CD14-positive monocyte (primary cell): ENCODE results near the gene FBN1. TPM values are rescaled to one million over a fixed set of nuclear protein-coding genes. Genes with fewer than 3 reads are reported as not detected.

Source experiments
- DNase-seq, 3 donors: peaks; one replicate each; pipeline ENCODE4 v3.0.0-alpha.2; 2011 to 2022
- H2AFZ ChIP-seq: 2 replicates; pipeline ENCODE4 v1.6.0; 2012; ENCODE audit warnings: mild to moderate bottlenecking, low read depth, low read length, inconsistent platforms; ENCODE audit not compliant: insufficient read depth, poor library complexity, severe bottlenecking
- H3K27ac ChIP-seq, 2 donors: 1 replicate in 1 of 2; 2 replicates in 1 of 2; pipeline ENCODE4 v1.5.1; 2012 to 2013; ENCODE audit warnings: low read length in 2 of 2, control low read depth in 1 of 2, inconsistent platforms in 1 of 2, low read depth in 1 of 2, mild to moderate bottlenecking in 1 of 2
- H3K27me3 ChIP-seq, 2 donors: one replicate each; pipeline versions ENCODE4 v1.6.0 to v1.6.1; 2011 to 2013; ENCODE audit warnings: low read length in 2 of 2; ENCODE audit not compliant: control insufficient read depth in 2 of 2, insufficient read depth in 2 of 2
- H3K36me3 ChIP-seq, 2 donors: replicated peaks in 1 of 2; 1 replicate in 1 of 2; 2 replicates in 1 of 2; pipeline versions ENCODE4 v1.5.1 to v1.6.1; 2012 to 2013; ENCODE audit warnings: low read length in 2 of 2, control low read depth in 1 of 2, inconsistent platforms in 1 of 2, mild to moderate bottlenecking in 1 of 2; ENCODE audit not compliant: insufficient read depth in 2 of 2, control insufficient read depth in 1 of 2
- H3K4me1 ChIP-seq, 2 donors: 1 replicate in 1 of 2; 2 replicates in 1 of 2; pipeline versions ENCODE4 v1.5.1 to v1.6.1; 2012 to 2013; ENCODE audit warnings: low read length in 2 of 2, control low read depth in 1 of 2, inconsistent platforms in 1 of 2, mild to moderate bottlenecking in 1 of 2, moderate library complexity in 1 of 2; ENCODE audit not compliant: insufficient read depth in 2 of 2, control insufficient read depth in 1 of 2
- H3K4me2 ChIP-seq: replicated peaks from 2 replicates; pipeline ENCODE3; 2012; ENCODE audit warnings: low read length, moderate library complexity, mild to moderate bottlenecking; ENCODE audit not compliant: poor library complexity, severe bottlenecking; ENCODE audit errors: extremely low read depth
- H3K4me3 ChIP-seq, 3 experiments: fragments of 200-600 bp in 1 of 3; sonication (generic) in 1 of 3; replicated peaks in 1 of 3; 1 replicate in 2 of 3; 2 replicates in 1 of 3; pipeline ENCODE4 v1.5.1; 2011 to 2013; ENCODE audit warnings: low read length in 3 of 3, mild to moderate bottlenecking in 3 of 3, control low read depth in 2 of 3, low read depth in 2 of 3, inconsistent platforms in 1 of 3, moderate library complexity in 1 of 3
- H3K79me2 ChIP-seq: 2 replicates; pipeline ENCODE4 v1.6.0; 2012; ENCODE audit warnings: mild to moderate bottlenecking, control low read depth, inconsistent platforms, low read length, moderate library complexity; ENCODE audit not compliant: insufficient read depth
- H3K9ac ChIP-seq: 2 replicates; pipeline ENCODE4 v1.6.0; 2017; ENCODE audit warnings: low read length, mild to moderate bottlenecking; ENCODE audit not compliant: insufficient read depth, poor library complexity, severe bottlenecking
- H3K9me3 ChIP-seq, 2 donors: replicated peaks in 1 of 2; 1 replicate in 1 of 2; 2 replicates in 1 of 2; pipeline versions ENCODE4 v1.5.1 to v1.6.1; 2012 to 2013; ENCODE audit warnings: low read length in 2 of 2, control low read depth in 1 of 2; ENCODE audit not compliant: control insufficient read depth in 1 of 2, insufficient read depth in 1 of 2
- H4K20me1 ChIP-seq: 2 replicates; pipeline ENCODE4 v1.6.0; 2012; ENCODE audit warnings: mild to moderate bottlenecking, low read length, control low read depth, moderate library complexity; ENCODE audit not compliant: insufficient read depth
- H3K27ac Mint-ChIP-seq, 7 donors: one replicate each; pipeline ENCODE4 v1.8.0; 2020; ENCODE audit warnings: mild to moderate bottlenecking in 7 of 7, mixed read lengths in 7 of 7, moderate library complexity in 6 of 7, inconsistent platforms in 2 of 7
- H3K27me3 Mint-ChIP-seq, 3 donors: one replicate each; pipeline ENCODE4 v1.8.0; 2021 to 2022; ENCODE audit warnings: low read depth in 3 of 3, mild to moderate bottlenecking in 3 of 3, mixed read lengths in 3 of 3, moderate library complexity in 3 of 3, inconsistent platforms in 1 of 3
- H3K36me3 Mint-ChIP-seq, 2 donors: one replicate each; pipeline ENCODE4 v1.8.0; 2020; ENCODE audit warnings: mixed read lengths in 2 of 2, inconsistent platforms in 1 of 2, mild to moderate bottlenecking in 1 of 2
- H3K4me1 Mint-ChIP-seq: one replicate; pipeline ENCODE4 v1.8.0; 2020; ENCODE audit warnings: mild to moderate bottlenecking, mixed read lengths
- H3K4me3 Mint-ChIP-seq, 2 donors: one replicate each; pipeline ENCODE4 v1.8.0; 2020; ENCODE audit warnings: mild to moderate bottlenecking in 2 of 2, mixed read lengths in 2 of 2, moderate library complexity in 1 of 2
- H3K9me3 Mint-ChIP-seq, 7 donors: one replicate each; pipeline ENCODE4 v1.8.0; 2020 to 2022; ENCODE audit warnings: mixed read lengths in 7 of 7, mild to moderate bottlenecking in 6 of 7, moderate library complexity in 6 of 7, inconsistent platforms in 2 of 7
- WGBS: methylation state at CpG from one replicate; pipeline ENCODE4 v1.1.5; 2013; ENCODE audit warnings: missing lambda C conversion rate; ENCODE audit not compliant: insufficient coverage; 5-methylcytosine and 5-hydroxymethylcytosine counted together
- intact Hi-C, 2 donors: fragments of 100-400 bp; cut with micrococcal nuclease; formaldehyde crosslinking; loops; one replicate each; pipeline versions ENCODE4 v1.15.0 to v1.15.1; 2023
- polyA plus RNA-seq, 3 donors: library from polyadenylated mRNA; depleted of rRNA in 1 of 3; unstranded in 2 of 3; stranded (reverse) in 1 of 3; fragments of 300-500 nt in 2 of 3; fragments of >200 nt in 1 of 3; fragmentation: Illumina TruSeq in 2 of 3; gene quantifications; 1 replicate in 2 of 3; 2 replicates in 1 of 3; pipeline ENCODE4 v1.2.3, GENCODE V29; 2012 to 2021
- TF ChIP-seq, protein P1 (sequence below): fragments of 200-600 bp; IDR thresholded peaks from one replicate; pipeline ENCODE4 v1.8.0; 2022; ENCODE audit warnings: antibody characterized with exemption, mild to moderate bottlenecking

The FBN1 gene
- polyA plus RNA-seq, 3 donors, result 0.29 TPM; not detected in 2

DNA sequence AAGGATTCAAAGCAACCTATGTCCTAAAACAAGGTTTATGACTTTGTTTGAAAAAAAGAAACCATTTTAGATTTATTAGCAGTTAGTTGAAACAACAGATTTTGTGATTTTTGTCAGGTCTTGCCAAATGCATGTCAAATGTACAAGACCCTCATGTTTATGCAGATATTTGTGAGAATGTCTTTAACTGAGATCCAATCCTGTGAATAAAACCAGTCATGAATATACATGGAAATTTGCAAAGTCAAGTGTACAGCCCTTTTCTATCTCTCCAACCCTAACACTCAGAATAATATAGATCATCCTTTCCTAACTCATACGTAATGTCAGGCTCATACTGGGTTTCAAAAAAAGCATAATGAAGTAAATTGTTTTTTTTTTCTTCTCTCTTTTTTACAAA lies 237.9 kb downstream of the FBN1 start:
- DNase-seq, result no peak
- Histone ChIP-seq H4K20me1 (no peaks in the 10 kb centered on the region), H3K9me3 (no peaks in the 10 kb centered on the region), H3K4me1 (no peaks in the 10 kb centered on the region), H3K9ac (no peak overlapping the region), H2AFZ (no peak overlapping the region), H3K79me2 (no peaks in the 10 kb centered on the region), H3K27me3 (no peaks in the 10 kb centered on the region), H3K27ac (no peak overlapping the region), H3K36me3 (no peaks in the 10 kb centered on the region), H3K4me2 (no peak overlapping the region), H3K4me3 (no peak overlapping the region)
- no CpG with 5 or more reads among the region's 1 CpG for WGBS
- no peak overlapping the region for H3K4me3 Mint-ChIP-seq
- intact Hi-C loops, result no loop called here
- H3K9me3 Mint-ChIP-seq, result peaks cover 0 to 3% (median 0%) of the 10 kb centered on the region in 7 donors
- H3K36me3 Mint-ChIP-seq, result no peaks in the 10 kb centered on the region
- no peaks in the 10 kb centered on the region for H3K27me3 Mint-ChIP-seq
- H3K27ac Mint-ChIP-seq, result no peak overlapping the region
- H3K4me1 Mint-ChIP-seq, result no peaks in the 10 kb centered on the region
- TF ChIP-seq, protein P1, sequence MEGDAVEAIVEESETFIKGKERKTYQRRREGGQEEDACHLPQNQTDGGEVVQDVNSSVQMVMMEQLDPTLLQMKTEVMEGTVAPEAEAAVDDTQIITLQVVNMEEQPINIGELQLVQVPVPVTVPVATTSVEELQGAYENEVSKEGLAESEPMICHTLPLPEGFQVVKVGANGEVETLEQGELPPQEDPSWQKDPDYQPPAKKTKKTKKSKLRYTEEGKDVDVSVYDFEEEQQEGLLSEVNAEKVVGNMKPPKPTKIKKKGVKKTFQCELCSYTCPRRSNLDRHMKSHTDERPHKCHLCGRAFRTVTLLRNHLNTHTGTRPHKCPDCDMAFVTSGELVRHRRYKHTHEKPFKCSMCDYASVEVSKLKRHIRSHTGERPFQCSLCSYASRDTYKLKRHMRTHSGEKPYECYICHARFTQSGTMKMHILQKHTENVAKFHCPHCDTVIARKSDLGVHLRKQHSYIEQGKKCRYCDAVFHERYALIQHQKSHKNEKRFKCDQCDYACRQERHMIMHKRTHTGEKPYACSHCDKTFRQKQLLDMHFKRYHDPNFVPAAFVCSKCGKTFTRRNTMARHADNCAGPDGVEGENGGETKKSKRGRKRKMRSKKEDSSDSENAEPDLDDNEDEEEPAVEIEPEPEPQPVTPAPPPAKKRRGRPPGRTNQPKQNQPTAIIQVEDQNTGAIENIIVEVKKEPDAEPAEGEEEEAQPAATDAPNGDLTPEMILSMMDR, result no peak

DNA sequence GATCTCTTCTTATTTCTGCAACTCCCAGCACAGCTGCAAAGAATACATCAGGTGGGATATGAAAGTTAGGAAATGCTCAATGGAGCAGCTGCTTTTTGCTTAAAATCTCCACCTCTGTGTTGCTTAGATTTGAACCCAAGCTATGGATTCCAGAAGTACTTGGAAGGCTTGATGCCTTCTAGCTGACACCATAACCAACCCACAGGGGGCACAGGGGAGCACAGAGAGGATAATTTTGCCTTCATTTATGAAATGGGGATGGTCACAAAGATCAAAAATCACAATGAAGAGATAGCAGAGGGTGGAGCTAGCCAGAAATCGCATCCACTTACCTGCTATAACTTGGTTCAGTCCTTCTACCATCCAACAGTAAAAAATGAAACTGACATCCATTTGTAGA lies 238.6 kb downstream of the FBN1 start:
- H3K4me1 ChIP-seq, result no peaks in the 10 kb centered on the region
- no CpG with 5 or more reads among the region's 1 CpG for whole genome bisulfite sequencing
- peaks cover 0 to 2% (median 0%) of the 10 kb centered on the region in 7 donors for H3K9me3 Mint-ChIP-seq
- no peak overlapping the region for H3K4me2 ChIP-seq
- no peaks in the 10 kb centered on the region for H3K79me2 ChIP-seq
- H3K4me3 Mint-ChIP-seq, result no peak overlapping the region
- no peaks in the 10 kb centered on the region for H3K27me3 ChIP-seq
- H3K9ac ChIP-seq, result no peak overlapping the region
- H3K9me3 ChIP-seq, result no peaks in the 10 kb centered on the region
- H3K4me3 ChIP-seq, result no peak overlapping the region
- H3K36me3 ChIP-seq, result no peaks in the 10 kb centered on the region
- intact Hi-C loops, result no loop called here
- DNase-seq, result no peak
- no peaks in the 10 kb centered on the region for H4K20me1 ChIP-seq
- H3K36me3 Mint-ChIP-seq, result no peaks in the 10 kb centered on the region
- no peak overlapping the region for H3K27ac ChIP-seq
- H3K27ac Mint-ChIP-seq, result no peak overlapping the region
- no peak overlapping the region for H2AFZ ChIP-seq
- no peaks in the 10 kb centered on the region for H3K4me1 Mint-ChIP-seq
- H3K27me3 Mint-ChIP-seq, result no peaks in the 10 kb centered on the region
- TF ChIP-seq, protein P1, result peak; percentile 25
